ENCODE results near the gene SLIT3.

SLIT3 gene

GRCh38 chr5:168899673-168900072 lies 401.3 kb downstream of the SLIT3 start:
- TF ChIP-seq, protein P1, sequence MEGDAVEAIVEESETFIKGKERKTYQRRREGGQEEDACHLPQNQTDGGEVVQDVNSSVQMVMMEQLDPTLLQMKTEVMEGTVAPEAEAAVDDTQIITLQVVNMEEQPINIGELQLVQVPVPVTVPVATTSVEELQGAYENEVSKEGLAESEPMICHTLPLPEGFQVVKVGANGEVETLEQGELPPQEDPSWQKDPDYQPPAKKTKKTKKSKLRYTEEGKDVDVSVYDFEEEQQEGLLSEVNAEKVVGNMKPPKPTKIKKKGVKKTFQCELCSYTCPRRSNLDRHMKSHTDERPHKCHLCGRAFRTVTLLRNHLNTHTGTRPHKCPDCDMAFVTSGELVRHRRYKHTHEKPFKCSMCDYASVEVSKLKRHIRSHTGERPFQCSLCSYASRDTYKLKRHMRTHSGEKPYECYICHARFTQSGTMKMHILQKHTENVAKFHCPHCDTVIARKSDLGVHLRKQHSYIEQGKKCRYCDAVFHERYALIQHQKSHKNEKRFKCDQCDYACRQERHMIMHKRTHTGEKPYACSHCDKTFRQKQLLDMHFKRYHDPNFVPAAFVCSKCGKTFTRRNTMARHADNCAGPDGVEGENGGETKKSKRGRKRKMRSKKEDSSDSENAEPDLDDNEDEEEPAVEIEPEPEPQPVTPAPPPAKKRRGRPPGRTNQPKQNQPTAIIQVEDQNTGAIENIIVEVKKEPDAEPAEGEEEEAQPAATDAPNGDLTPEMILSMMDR (IDR thresholded peaks at IDR 0.05; ENCODE audit: insufficient read depth, low read length, poor library complexity, severe bottlenecking) = no peak
- Histone ChIP-seq H3K27me3 (replicated peaks; ENCODE audit: control insufficient read depth, insufficient read depth, low read length) (no peaks in the 10 kb centered on the region; the same call in none of the 2 replicates), H3K36me3 (ENCODE audit: control insufficient read depth, insufficient read depth, low read length) (no peaks in the 10 kb centered on the region), H3K4me3 (replicated peaks; ENCODE audit: low read depth, low read length) (no peak overlapping the region)
- no peak for DNase-seq (ENCODE audit: extremely low read depth, insufficient read length)

DNA sequence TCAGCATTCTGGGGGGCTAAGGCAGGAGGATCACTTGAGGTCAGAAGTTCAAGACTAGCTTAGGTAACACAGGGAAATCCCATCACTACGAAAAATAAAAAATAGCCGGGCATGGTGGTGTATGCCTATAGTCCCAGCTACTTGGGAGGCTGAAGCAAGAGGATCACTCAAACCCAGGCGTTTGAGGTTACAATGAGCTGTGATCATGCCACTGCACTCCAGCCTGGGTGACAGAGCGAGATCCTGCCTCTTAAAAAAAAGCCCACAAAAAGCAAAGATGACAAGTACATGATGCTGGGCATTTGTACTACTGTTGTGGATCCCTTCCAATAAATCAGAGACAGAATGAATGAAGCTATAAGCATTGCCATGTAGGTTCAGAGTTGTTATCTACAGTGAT lies 401.7 kb downstream of the SLIT3 start:
- TF ChIP-seq, protein P1 (IDR thresholded peaks at IDR 0.05; ENCODE audit: insufficient read depth, low read length, poor library complexity, severe bottlenecking) = no peak
- no peaks in the 10 kb centered on the region; the same call in none of the 2 replicates for H3K27me3 ChIP-seq (replicated peaks; ENCODE audit: control insufficient read depth, insufficient read depth, low read length)

DNA sequence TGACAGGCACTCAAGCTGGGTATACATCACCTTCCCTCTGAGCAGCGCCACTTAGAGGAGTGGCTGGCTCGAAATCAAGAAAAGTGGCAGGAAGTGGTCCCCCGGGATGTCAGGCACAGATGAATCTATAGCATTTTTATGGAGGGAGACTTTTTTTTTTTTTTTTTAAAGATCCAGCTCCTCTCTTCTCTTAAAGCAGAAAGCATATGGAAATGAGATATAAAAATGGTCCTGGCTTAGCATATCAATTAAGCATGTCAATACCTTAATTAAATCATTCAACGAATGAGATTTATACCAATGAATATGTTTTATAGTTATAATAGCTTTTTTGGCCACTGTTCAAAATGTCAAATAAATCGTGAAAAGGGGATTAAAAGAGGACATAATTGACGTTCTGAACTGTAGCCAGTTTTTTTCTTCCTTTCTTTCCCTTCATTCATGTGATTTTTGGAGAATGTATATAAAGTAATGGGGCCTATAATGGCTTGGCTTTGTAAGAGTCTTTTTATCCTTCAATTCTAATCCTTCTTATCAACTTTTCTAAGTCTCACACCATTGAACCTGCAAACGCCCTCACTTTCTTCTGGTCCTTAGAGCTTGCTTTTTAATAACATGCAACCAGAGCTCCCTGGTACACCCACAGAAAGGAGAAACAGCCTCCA lies 402.6 kb downstream of the SLIT3 start:
- H3K4me3 ChIP-seq (replicated peaks; ENCODE audit: low read depth, low read length) = no peak overlapping the region
- TF ChIP-seq, protein P1 (IDR thresholded peaks at IDR 0.05; ENCODE audit: insufficient read depth, low read length, poor library complexity, severe bottlenecking) = no peak
- no peak for DNase-seq (ENCODE audit: extremely low read depth, insufficient read length)

More for the DNA sequence above, 401.7 kb downstream of the SLIT3 start:
- DNase-seq (ENCODE audit: extremely low read depth, insufficient read length) = no peak
- no peak overlapping the region for H3K4me3 ChIP-seq (replicated peaks; ENCODE audit: low read depth, low read length)
- H3K36me3 ChIP-seq (ENCODE audit: control insufficient read depth, insufficient read depth, low read length) = no peaks in the 10 kb centered on the region

DNA sequence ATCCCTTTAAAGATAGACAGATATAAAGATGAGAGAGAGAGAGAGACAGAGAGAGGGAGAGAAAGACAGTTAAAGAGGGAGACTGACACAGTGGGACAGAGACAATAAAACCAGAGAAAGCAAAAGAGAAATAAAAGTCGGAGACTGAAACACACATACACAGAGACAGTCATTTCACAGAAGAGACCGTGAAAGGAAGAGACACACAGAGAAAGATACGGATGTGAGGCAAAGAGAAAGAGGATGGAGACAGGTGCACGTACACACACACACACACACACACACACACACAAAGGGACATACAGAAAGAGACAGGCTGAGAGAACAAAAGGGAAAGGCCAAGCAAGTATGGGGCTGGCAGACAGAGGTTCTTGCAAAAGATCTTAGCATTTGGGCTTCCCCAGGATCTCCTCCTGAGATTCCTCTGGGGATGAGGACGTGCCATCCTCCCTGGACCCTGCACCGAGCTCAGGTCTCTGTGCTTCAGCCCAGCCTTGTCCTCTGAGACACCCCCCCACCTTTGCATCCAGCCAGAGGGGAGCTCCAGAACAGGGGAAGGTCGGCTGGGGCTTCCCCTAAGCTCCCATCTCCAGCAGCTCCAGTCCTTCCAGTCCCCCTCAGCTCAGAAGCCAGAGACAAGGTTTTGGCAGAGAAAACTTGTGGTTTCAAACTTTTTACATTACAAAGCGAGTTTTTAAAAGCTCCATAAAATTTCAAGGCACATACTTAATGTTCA lies 403.4 kb downstream of the SLIT3 start:
- TF ChIP-seq, protein P1 (IDR thresholded peaks at IDR 0.05; ENCODE audit: insufficient read depth, low read length, poor library complexity, severe bottlenecking) = no peak
- Histone ChIP-seq H3K4me3 (replicated peaks; ENCODE audit: low read depth, low read length) (no peak overlapping the region), H3K36me3 (ENCODE audit: control insufficient read depth, insufficient read depth, low read length) (no peaks in the 10 kb centered on the region), H3K27me3 (replicated peaks; ENCODE audit: control insufficient read depth, insufficient read depth, low read length) (no peaks in the 10 kb centered on the region; the same call in none of the 2 replicates)
- no peak for DNase-seq (ENCODE audit: extremely low read depth, insufficient read length)

More for the DNA sequence above, 402.6 kb downstream of the SLIT3 start:
- Histone ChIP-seq H3K36me3 (ENCODE audit: control insufficient read depth, insufficient read depth, low read length) (no peaks in the 10 kb centered on the region), H3K27me3 (replicated peaks; ENCODE audit: control insufficient read depth, insufficient read depth, low read length) (no peaks in the 10 kb centered on the region; the same call in none of the 2 replicates)

DNA sequence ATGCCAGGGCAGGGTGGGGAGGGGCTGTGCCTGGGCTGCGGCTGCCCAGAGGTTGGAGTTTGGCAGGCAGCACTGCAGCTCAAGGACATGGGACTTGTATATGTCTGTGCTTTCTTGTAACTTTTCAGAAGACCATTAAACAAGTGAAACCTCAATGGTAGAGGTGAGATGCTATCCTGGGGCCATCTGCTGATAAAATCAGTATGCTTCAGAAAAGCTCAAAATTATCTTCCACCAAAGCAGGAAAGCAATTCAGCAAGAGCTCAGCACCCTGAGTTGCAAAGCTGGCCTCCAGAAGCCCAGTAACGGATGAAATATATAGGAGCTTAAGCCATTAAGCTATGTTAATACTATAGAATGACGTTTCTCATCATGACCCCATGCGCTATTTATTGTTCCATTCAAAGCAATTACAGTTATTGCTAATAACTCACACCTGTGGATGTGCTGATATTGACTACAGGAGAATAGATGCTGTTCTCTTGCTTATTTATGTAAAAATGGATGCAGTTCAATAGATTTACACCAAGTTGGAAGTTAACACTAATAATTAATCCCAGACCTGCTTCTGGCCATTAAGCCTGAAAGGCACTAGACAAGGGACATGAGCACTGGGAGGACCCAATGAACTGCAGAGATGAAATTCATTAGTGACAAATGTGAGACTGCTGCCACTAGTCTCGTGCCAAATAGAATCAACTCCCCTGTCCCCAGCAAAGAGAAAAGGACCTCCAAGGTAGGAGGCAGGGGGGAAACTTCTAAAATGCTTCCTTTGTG lies 405.5 kb downstream of the SLIT3 start:
- TF ChIP-seq, protein P1 (IDR thresholded peaks at IDR 0.05; ENCODE audit: insufficient read depth, low read length, poor library complexity, severe bottlenecking) = no peak
- Histone ChIP-seq H3K36me3 (ENCODE audit: control insufficient read depth, insufficient read depth, low read length) (no peaks in the 10 kb centered on the region), H3K4me3 (replicated peaks; ENCODE audit: low read depth, low read length) (no peak overlapping the region), H3K27me3 (replicated peaks; ENCODE audit: control insufficient read depth, insufficient read depth, low read length) (no peaks in the 10 kb centered on the region; the same call in none of the 2 replicates)
- DNase-seq (ENCODE audit: extremely low read depth, insufficient read length) = no peak

Measured in GM06990 (cell line).